Endometrium (tissue), 2 donors: Measurements from ENCODE around the gene ENKUR.
"Not testable (repeated sequence)": the region's sequence is repeated elsewhere in the genome, so short reads cannot be mapped to it uniquely, and the experiment has no call there.

ENCODE experiments used
- FAIRE-seq: peaks from 2 replicates; lab custom pipeline; 2012; peaks lifted over from hg19 to GRCh38; lab: Jason Lieb, UNC
- donor health status: control.
- donor health status: control.

The ENKUR gene

GRCh38 chr10:24973163-24973562, 42.8 kb downstream of the ENKUR start:
- no peak for FAIRE-seq

GRCh38 chr10:24971374-24971773, 44.6 kb downstream of the ENKUR start:
- FAIRE-seq: no peak

GRCh38 chr10:24969841-24970281, 46.1 kb downstream of the ENKUR start:
- FAIRE-seq: no peak

- FAIRE-seq: not testable (repeated sequence)
Observed at GRCh38 chr10:24968951-24969350, 47.0 kb downstream of the ENKUR start.

- FAIRE-seq: no peak
Observed at GRCh38 chr10:24968349-24968748, 47.6 kb downstream of the ENKUR start.

GRCh38 chr10:24966962-24967481, 48.9 kb downstream of the ENKUR start:
- no peak for FAIRE-seq

- no peak for FAIRE-seq
Observed at GRCh38 chr10:24965051-24965450, 50.9 kb downstream of the ENKUR start.

- FAIRE-seq: no peak
Observed at GRCh38 chr10:24963521-24964041, 52.4 kb downstream of the ENKUR start.

GRCh38 chr10:24962995-24963394, 53.0 kb downstream of the ENKUR start:
- no peak for FAIRE-seq

- no peak for FAIRE-seq
Observed at GRCh38 chr10:24961582-24961981, 54.4 kb downstream of the ENKUR start.

- no peak for FAIRE-seq
Observed at GRCh38 chr10:24959382-24959730, 56.6 kb downstream of the ENKUR start.

GRCh38 chr10:24958721-24959381, 57.1 kb downstream of the ENKUR start:
- peak; percentile 93 for FAIRE-seq

GRCh38 chr10:24958091-24958720, 57.8 kb downstream of the ENKUR start:
- FAIRE-seq: peak; percentile 92

GRCh38 chr10:24957624-24958051, 58.3 kb downstream of the ENKUR start:
- FAIRE-seq: not testable (repeated sequence)

- FAIRE-seq: no peak
Observed at GRCh38 chr10:24953675-24954074, 62.3 kb downstream of the ENKUR start.

GRCh38 chr10:24952707-24953645, 63.0 kb downstream of the ENKUR start:
- FAIRE-seq: no peak

GRCh38 chr10:24952143-24952706, 63.7 kb downstream of the ENKUR start, which contains the start of gene PRTFDC1:
Gene PRTFDC1, minus strand, starts transcription at chr10:24952606. Its CDS starts 31 bp downstream, at chr10:24952575.
- no peak for FAIRE-seq

- no peak for FAIRE-seq
Observed at GRCh38 chr10:24951201-24952142, 64.5 kb downstream of the ENKUR start.

- no peak for FAIRE-seq
Observed at GRCh38 chr10:24950439-24950838, 65.5 kb downstream of the ENKUR start.

GRCh38 chr10:24949616-24950015, 66.3 kb downstream of the ENKUR start:
- FAIRE-seq: no peak
